ENCODE data around the gene COL20A1. TPM values are rescaled to one million over a fixed set of nuclear protein-coding genes. Genes with fewer than 3 reads are reported as not detected.

Gene COL20A1
- total and polyA plus RNA-seq, 2 donors (not counting 1 experiment from before 2014, with no cell fraction given), result not detected

GRCh38 chr20:63344616-63345327, 51.8 kb downstream of the COL20A1 start:
- H3K27ac ChIP-seq (ENCODE audit: low read length in 2 of 2), result no peak overlapping the region
- ChIA-PET POLR2A (no interaction called here), CTCF (no interaction called here)
- 82% methylated on average over 15 of the region's 21 CpGs for WGBS (ENCODE audit: insufficient coverage)
- no peaks in the 10 kb centered on the region for H3K36me3 ChIP-seq (replicated peaks in 1 of 2; ENCODE audit: control extremely low read depth in 1 of 2, control insufficient read depth in 1 of 2, extremely low read depth in 1 of 2, insufficient read depth in 2 of 2, low read length in 1 of 2)
- no peaks in the 10 kb centered on the region for H3K27me3 ChIP-seq (replicated peaks in 1 of 4; ENCODE audit: control extremely low read depth in 1 of 4, control insufficient read depth in 3 of 4, insufficient read depth in 4 of 4, low read length in 3 of 4)
- Mint-ChIP-seq H3K27ac (no peak overlapping the region), H3K4me3 (no peak overlapping the region), H3K27me3 (peaks cover 12% of the 10 kb centered on the region), H3K9me3 (ENCODE audit: insufficient read depth) (peaks cover under 1% of the 10 kb centered on the region), H3K4me1 (no peaks in the 10 kb centered on the region)
- no peak overlapping the region for H3K4me2 ChIP-seq (replicated peaks; ENCODE audit: low read depth, low read length, poor library complexity, severe bottlenecking)
- TF ChIP-seq EZH2 (IDR thresholded peaks at IDR 0.05; ENCODE audit: borderline replicate concordance, insufficient read depth, low read depth, low read length, poor library complexity, severe bottlenecking), result no peak
- TF ChIP-seq CTCF (IDR thresholded peaks at IDR 0.05), result no peak
- intact Hi-C loops (cut with micrococcal nuclease), result no loop called here
- no peaks in the 10 kb centered on the region for H3K4me1 ChIP-seq (ENCODE audit: control insufficient read depth in 2 of 2, insufficient read depth in 2 of 2, low read length in 2 of 2)
- no peak for DNase-seq
- H3K79me2 ChIP-seq (ENCODE audit: control insufficient read depth, insufficient read depth, low read length), result no peaks in the 10 kb centered on the region
- no peak for ATAC-seq (ENCODE audit: low read depth)
- H4K20me1 ChIP-seq (ENCODE audit: control insufficient read depth, insufficient read depth, low read length, poor library complexity, severe bottlenecking), result no peaks in the 10 kb centered on the region
- H3K4me3 ChIP-seq (ENCODE audit: control extremely low read depth in 1 of 5, extremely low read depth in 1 of 5, insufficient read depth in 1 of 5, low read depth in 2 of 5, low read length in 4 of 5), result no peak overlapping the region
- no peaks in the 10 kb centered on the region for H3K9me3 ChIP-seq (ENCODE audit: control extremely low read depth in 1 of 3, control insufficient read depth in 2 of 3, insufficient read depth in 1 of 3, low read length in 2 of 3)
- no peak overlapping the region for H3K9ac ChIP-seq (ENCODE audit: low read length)
- no peak overlapping the region for H2AFZ ChIP-seq (ENCODE audit: insufficient read depth, low read depth, low read length, poor library complexity, severe bottlenecking)

GRCh38 chr20:63345328-63346100, 52.5 kb downstream of the COL20A1 start:
- 78% methylated on average over 27 of the region's 27 CpGs for WGBS (ENCODE audit: insufficient coverage)
- POLR2A ChIA-PET, result no interaction called here
- Mint-ChIP-seq H3K4me3 (no peak overlapping the region), H3K4me1 (no peaks in the 10 kb centered on the region), H3K27ac (no peak overlapping the region), H3K27me3 (peaks cover 12% of the 10 kb centered on the region), H3K9me3 (ENCODE audit: insufficient read depth) (peaks cover 3% of the 10 kb centered on the region)
- Histone ChIP-seq H3K9ac (ENCODE audit: low read length) (no peak overlapping the region), H3K9me3 (ENCODE audit: control extremely low read depth in 1 of 3, control insufficient read depth in 2 of 3, insufficient read depth in 1 of 3, low read length in 2 of 3) (peaks cover 0 to under 1% (median 0%) of the 10 kb centered on the region in 3 donors), H4K20me1 (ENCODE audit: control insufficient read depth, insufficient read depth, low read length, poor library complexity, severe bottlenecking) (no peaks in the 10 kb centered on the region), H3K27ac (ENCODE audit: low read length in 2 of 2) (no peak overlapping the region), H3K79me2 (ENCODE audit: control insufficient read depth, insufficient read depth, low read length) (no peaks in the 10 kb centered on the region), H3K4me2 (replicated peaks; ENCODE audit: low read depth, low read length, poor library complexity, severe bottlenecking) (no peak overlapping the region), H2AFZ (ENCODE audit: insufficient read depth, low read depth, low read length, poor library complexity, severe bottlenecking) (no peak overlapping the region), H3K36me3 (replicated peaks in 1 of 2; ENCODE audit: control extremely low read depth in 1 of 2, control insufficient read depth in 1 of 2, extremely low read depth in 1 of 2, insufficient read depth in 2 of 2, low read length in 1 of 2) (no peaks in the 10 kb centered on the region), H3K27me3 (replicated peaks in 1 of 4; ENCODE audit: control extremely low read depth in 1 of 4, control insufficient read depth in 3 of 4, insufficient read depth in 4 of 4, low read length in 3 of 4) (no peaks in the 10 kb centered on the region), H3K4me1 (ENCODE audit: control insufficient read depth in 2 of 2, insufficient read depth in 2 of 2, low read length in 2 of 2) (no peaks in the 10 kb centered on the region), H3K4me3 (ENCODE audit: control extremely low read depth in 1 of 5, extremely low read depth in 1 of 5, insufficient read depth in 1 of 5, low read depth in 2 of 5, low read length in 4 of 5) (no peak overlapping the region)
- CTCF ChIA-PET, result no interaction called here
- intact Hi-C loops (cut with micrococcal nuclease), result no loop called here
- DNase-seq (no peak), ATAC-seq (ENCODE audit: low read depth) (no peak)
- TF ChIP-seq CTCF (IDR thresholded peaks at IDR 0.05) (no peak), EZH2 (IDR thresholded peaks at IDR 0.05; ENCODE audit: borderline replicate concordance, insufficient read depth, low read depth, low read length, poor library complexity, severe bottlenecking) (no peak)

All from B cell (primary cell).